Central memory CD8-positive, alpha-beta T cell (primary cell): ENCODE measurements around the gene PTPRM.

Experiments used
- ATAC-seq: fragments of 150-1000 bp; cut with Tn5 transposase; replicated peaks from 2 replicates; pipeline ENCODE4 v1.10.0; 2022; ENCODE audit warnings: mild to moderate bottlenecking, moderate FRiP score, moderate number of reproducible peaks; ENCODE audit not compliant: poor library complexity, severe bottlenecking; ENCODE audit errors: extremely low read depth
- DNase-seq, 2 donors: peaks; one replicate each; pipeline ENCODE4 v3.0.0; 2021; ENCODE audit warnings: low spot score in 2 of 2
- H3K27ac Mint-ChIP-seq: one replicate; pipeline ENCODE4 v1.8.0; 2022; ENCODE audit warnings: low read depth, mild to moderate bottlenecking, moderate library complexity, mixed read lengths
- H3K27me3 Mint-ChIP-seq: one replicate; pipeline ENCODE4 v1.8.0; 2022; ENCODE audit warnings: mixed read lengths
- H3K36me3 Mint-ChIP-seq: one replicate; pipeline ENCODE4 v1.8.0; 2022; ENCODE audit warnings: mild to moderate bottlenecking, moderate library complexity, mixed read lengths; ENCODE audit not compliant: insufficient read depth
- H3K4me1 Mint-ChIP-seq: one replicate; pipeline ENCODE4 v1.8.0; 2022; ENCODE audit warnings: mixed read lengths
- H3K4me3 Mint-ChIP-seq: one replicate; pipeline ENCODE4 v1.8.0; 2022; ENCODE audit warnings: mild to moderate bottlenecking, moderate library complexity, mixed read lengths
- H3K9me3 Mint-ChIP-seq: one replicate; pipeline ENCODE4 v1.8.0; 2022; ENCODE audit warnings: mixed read lengths

Gene PTPRM

DNA sequence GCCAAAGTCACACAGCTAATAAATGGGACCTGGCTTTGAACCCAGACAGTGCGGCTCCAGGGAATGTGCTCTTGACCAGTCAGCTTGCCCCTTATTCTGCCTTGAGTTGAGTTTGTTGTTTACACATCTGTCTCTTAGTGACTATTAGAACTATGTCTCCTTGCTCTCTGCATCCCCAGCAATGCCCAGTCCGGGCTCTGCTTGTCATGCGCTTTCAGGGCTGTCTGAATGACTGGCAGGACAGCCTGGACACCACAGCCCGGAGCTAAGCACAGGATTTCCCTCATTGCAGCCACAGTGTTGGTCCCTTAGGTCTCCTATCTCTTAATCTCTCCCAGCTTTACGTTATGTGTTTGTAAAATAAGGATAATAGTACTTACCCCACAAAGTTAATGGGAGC, 795.7 kb downstream of the PTPRM start:
- Mint-ChIP-seq H3K27ac (no peak overlapping the region), H3K4me3 (no peak overlapping the region), H3K9me3 (no peaks in the 10 kb centered on the region), H3K4me1 (peaks cover 6% of the 10 kb centered on the region), H3K27me3 (no peaks in the 10 kb centered on the region), H3K36me3 (peaks cover 8% of the 10 kb centered on the region)
- DNase-seq (no peak), ATAC-seq (no peak)

DNA sequence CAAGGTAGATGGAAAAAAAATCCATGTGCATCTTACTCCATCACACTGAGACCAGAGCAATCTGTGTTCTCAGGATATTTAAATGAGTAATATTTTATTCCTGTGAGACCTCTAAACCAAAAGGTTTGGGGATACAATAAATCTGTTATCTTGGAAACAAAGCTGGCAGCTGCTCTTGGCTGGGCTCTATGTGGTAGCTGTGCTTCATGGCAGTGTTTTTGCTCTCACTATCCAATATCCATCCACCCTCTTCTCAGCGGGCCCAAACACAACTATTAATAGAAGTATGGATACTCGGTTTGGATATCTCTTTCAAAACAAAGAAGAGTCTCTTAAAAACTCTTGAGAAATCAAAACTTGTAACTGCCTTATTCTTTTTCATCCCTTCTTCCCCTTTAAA, 797.3 kb downstream of the PTPRM start:
- H3K36me3 Mint-ChIP-seq, result peaks cover 6% of the 10 kb centered on the region
- H3K27ac Mint-ChIP-seq, result no peak overlapping the region
- H3K4me1 Mint-ChIP-seq, result peaks cover 6% of the 10 kb centered on the region
- no peaks in the 10 kb centered on the region for H3K27me3 Mint-ChIP-seq
- H3K4me3 Mint-ChIP-seq, result no peak overlapping the region
- DNase-seq, result no peak
- ATAC-seq, result no peak
- no peaks in the 10 kb centered on the region for H3K9me3 Mint-ChIP-seq

- Mint-ChIP-seq H3K27me3 (no peaks in the 10 kb centered on the region), H3K9me3 (no peaks in the 10 kb centered on the region), H3K36me3 (peaks cover 6% of the 10 kb centered on the region), H3K27ac (no peak overlapping the region), H3K4me3 (no peak overlapping the region), H3K4me1 (peaks cover 6% of the 10 kb centered on the region)
- ATAC-seq, result no peak
- no peak for DNase-seq
These were observed 797.9 kb downstream of the PTPRM start for GRCh38 chr18:8365006-8365405.

- H3K9me3 Mint-ChIP-seq, result no peaks in the 10 kb centered on the region
- H3K27me3 Mint-ChIP-seq, result no peaks in the 10 kb centered on the region
- H3K36me3 Mint-ChIP-seq, result peaks cover 6% of the 10 kb centered on the region
- ATAC-seq (no peak), DNase-seq (no peak)
- H3K4me1 Mint-ChIP-seq, result peaks cover 6% of the 10 kb centered on the region
- H3K27ac Mint-ChIP-seq, result no peak overlapping the region
- no peak overlapping the region for H3K4me3 Mint-ChIP-seq
These were observed 798.4 kb downstream of the PTPRM start for GRCh38 chr18:8365528-8365927.

DNA sequence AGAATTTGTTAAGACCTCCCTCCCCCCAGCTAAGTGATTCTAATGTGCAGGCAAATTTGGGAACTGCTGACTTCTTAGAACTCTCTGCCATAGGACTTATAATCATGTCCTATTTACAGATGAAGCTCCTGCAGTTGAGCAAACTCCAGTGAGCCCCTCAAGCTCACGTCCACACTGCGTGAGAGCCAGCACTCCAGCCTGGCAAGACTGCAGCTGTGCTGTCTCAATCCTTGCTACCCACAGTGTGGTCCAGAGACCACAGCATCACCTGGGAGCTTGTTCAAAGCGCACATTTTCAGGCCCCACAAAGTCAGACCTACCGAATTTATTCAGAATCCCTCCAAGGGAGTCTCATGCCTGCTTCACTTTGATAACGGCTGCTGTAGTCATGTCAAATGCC, 799.0 kb downstream of the PTPRM start:
- no peak overlapping the region for H3K4me3 Mint-ChIP-seq
- no peak for DNase-seq
- ATAC-seq, result no peak
- no peak overlapping the region for H3K27ac Mint-ChIP-seq
- peaks cover 8% of the 10 kb centered on the region for H3K36me3 Mint-ChIP-seq
- no peaks in the 10 kb centered on the region for H3K27me3 Mint-ChIP-seq
- H3K9me3 Mint-ChIP-seq, result no peaks in the 10 kb centered on the region
- peaks cover 6% of the 10 kb centered on the region for H3K4me1 Mint-ChIP-seq

DNA sequence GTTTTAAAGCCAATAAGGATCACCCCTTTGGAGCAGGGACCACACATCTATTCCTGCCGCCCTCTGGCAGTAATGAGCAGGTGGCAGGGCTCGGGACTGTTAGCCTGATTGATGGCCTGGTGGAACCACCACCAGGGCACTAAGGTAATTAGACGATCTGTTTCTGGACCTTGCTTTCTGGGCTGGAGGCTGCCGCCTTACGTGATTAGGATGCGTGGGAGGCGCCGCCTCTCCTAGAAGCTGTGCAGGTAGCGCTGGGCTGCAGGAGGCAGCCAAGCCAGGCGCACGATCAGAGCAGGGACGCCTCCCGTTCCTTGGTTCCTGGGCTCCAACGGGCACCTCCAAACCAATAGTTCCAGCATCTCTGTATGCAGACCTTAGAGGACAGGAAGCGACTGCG, 799.5 kb downstream of the PTPRM start:
- no peaks in the 10 kb centered on the region for H3K9me3 Mint-ChIP-seq
- no peaks in the 10 kb centered on the region for H3K27me3 Mint-ChIP-seq
- peak overlapping the region; percentile 61 for H3K4me3 Mint-ChIP-seq
- no peak for DNase-seq
- no peak overlapping the region for H3K27ac Mint-ChIP-seq
- H3K36me3 Mint-ChIP-seq, result peaks cover 8% of the 10 kb centered on the region
- peaks cover 6% of the 10 kb centered on the region for H3K4me1 Mint-ChIP-seq
- ATAC-seq, result no peak

DNA sequence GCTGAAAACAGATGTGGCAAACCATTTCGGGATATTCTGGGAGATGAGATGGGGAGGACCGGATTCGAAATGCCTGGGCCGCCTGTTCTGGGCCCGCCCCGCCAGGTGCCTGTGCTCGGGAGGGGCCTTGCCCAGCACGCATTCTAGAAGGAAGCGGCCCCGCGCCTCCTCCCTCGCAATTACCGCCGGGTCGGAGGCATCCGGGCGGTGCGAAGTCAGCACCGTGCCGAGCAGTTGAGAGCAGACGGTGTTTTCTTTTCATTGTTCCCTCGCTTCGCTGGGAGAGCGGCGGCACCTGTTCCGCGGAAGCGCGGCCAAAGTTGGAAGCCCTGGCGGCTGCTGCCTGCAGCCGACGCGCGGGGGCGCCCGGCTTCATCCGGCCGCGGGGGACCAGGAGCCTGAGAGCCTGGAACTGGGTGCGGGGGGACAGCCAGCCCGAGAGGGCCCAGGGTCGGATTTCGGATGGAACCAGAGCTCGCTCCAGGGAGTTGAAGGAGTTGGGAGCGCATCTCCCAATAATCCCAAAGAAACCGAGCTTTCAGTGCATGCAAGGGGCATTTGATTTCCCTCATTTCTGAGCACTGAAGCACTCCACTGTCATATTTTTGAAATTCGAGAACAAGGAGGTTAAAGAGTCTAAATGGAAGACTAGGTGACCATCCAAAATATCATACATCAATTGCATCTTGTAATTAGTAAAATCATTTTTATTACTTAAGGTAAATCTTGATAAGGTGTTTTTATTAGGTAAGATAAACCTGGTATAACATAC, 800.3 kb downstream of the PTPRM start:
- Mint-ChIP-seq H3K9me3 (no peaks in the 10 kb centered on the region), H3K27me3 (no peaks in the 10 kb centered on the region), H3K27ac (no peak overlapping the region), H3K36me3 (peaks cover 10% of the 10 kb centered on the region), H3K4me1 (peaks cover 6% of the 10 kb centered on the region), H3K4me3 (peak overlapping the region; percentile 61)
- ATAC-seq (peak; percentile 65), DNase-seq (no peak)

GRCh38 chr18:8368512-8369217, 801.5 kb downstream of the PTPRM start:
- Mint-ChIP-seq H3K4me3 (no peak overlapping the region), H3K27ac (no peak overlapping the region), H3K4me1 (peaks cover 6% of the 10 kb centered on the region), H3K27me3 (no peaks in the 10 kb centered on the region), H3K36me3 (peaks cover 11% of the 10 kb centered on the region), H3K9me3 (no peaks in the 10 kb centered on the region)
- no peak for ATAC-seq
- DNase-seq, result no peak

DNA sequence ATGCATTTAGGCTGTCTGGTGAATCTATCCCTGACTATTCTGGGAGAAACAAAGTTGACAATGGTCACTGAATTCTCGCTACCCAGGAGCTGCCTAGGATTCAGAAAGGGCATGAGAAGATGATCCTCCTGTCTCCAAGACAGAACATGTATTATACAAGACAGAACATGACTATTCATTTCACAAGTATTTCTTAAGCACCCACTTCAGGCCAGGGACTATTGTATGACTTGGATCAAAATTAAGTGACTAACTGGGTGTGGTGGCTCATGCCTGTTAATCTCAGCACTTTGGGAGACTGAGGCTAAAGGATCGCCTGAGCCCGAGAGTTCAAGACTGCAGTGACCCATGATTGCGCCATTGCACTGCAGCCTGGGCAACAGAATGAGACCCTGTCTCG, 806.4 kb downstream of the PTPRM start:
- DNase-seq (no peak), ATAC-seq (no peak)
- Mint-ChIP-seq H3K27ac (no peak overlapping the region), H3K9me3 (no peaks in the 10 kb centered on the region), H3K36me3 (peaks cover 10% of the 10 kb centered on the region), H3K4me1 (no peaks in the 10 kb centered on the region), H3K4me3 (no peak overlapping the region), H3K27me3 (no peaks in the 10 kb centered on the region)

- Mint-ChIP-seq H3K9me3 (no peaks in the 10 kb centered on the region), H3K4me1 (no peaks in the 10 kb centered on the region), H3K27ac (no peak overlapping the region), H3K27me3 (no peaks in the 10 kb centered on the region), H3K4me3 (no peak overlapping the region), H3K36me3 (peaks cover 15% of the 10 kb centered on the region)
- no peak for DNase-seq
- no peak for ATAC-seq
These were observed 807.6 kb downstream of the PTPRM start for GRCh38 chr18:8374676-8375075.

DNA sequence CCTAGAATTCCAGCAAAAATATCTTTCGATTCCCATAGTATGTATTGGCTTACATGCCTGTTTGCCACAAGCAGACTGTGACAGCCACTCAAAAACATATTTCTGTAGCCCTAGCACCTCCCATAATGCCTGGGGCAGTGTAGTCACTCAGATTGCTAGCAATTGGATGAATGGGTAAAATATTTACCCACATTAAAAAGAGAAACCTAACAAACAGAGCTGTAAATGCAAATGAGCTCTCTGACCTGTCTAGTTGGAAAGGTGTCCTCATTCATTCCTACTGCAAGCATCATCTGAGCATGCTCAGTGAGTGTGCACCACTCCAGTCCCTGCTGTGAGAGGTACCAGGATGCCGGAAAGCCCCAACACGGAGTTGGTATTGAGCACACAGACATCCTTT, 808.1 kb downstream of the PTPRM start:
- no peak for DNase-seq
- Mint-ChIP-seq H3K27ac (no peak overlapping the region), H3K27me3 (no peaks in the 10 kb centered on the region), H3K9me3 (no peaks in the 10 kb centered on the region), H3K4me1 (no peaks in the 10 kb centered on the region), H3K4me3 (no peak overlapping the region), H3K36me3 (peaks cover 15% of the 10 kb centered on the region)
- ATAC-seq, result no peak

- no peak for ATAC-seq
- Mint-ChIP-seq H3K4me1 (no peaks in the 10 kb centered on the region), H3K9me3 (no peaks in the 10 kb centered on the region), H3K4me3 (no peak overlapping the region), H3K27me3 (no peaks in the 10 kb centered on the region), H3K36me3 (peaks cover 15% of the 10 kb centered on the region), H3K27ac (no peak overlapping the region)
- no peak for DNase-seq
These were observed 809.0 kb downstream of the PTPRM start for GRCh38 chr18:8376113-8376512.

DNA sequence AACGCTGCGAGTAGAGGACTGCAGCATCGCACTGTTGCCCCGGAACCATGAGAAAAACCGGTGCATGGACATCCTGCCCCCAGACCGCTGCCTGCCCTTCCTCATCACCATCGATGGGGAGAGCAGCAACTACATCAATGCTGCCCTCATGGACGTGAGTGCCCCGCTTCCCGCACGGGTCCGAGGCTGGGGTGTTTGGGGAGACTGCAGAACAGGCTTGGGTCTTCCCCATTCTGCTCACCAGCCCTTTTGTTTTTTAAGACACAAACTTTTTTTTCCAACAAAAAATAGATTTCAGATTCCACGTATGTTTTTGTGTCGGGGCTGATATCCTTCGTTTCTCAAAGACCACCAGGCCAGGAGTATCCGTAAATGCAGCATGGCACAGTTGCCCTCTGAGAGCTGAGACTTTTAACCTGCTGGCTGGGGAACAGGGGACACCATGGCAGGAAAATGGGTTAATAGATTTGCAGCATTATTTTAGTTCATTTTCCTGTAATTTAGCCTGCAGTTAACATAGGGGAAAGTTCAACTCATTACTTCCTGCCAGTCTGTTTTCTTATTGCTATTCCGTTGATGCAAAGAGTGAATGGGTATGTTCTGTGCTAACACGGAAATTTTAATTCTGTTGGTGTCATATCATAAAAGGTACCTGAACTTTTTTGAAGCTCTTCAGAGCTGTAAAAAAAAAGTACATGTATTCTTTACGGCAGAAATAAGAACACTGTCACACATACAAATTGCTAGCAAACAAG, 812.2 kb downstream of the PTPRM start:
- no peak for DNase-seq
- no peak for ATAC-seq
- H3K4me3 Mint-ChIP-seq, result no peak overlapping the region
- H3K4me1 Mint-ChIP-seq, result no peaks in the 10 kb centered on the region
- peaks cover 11% of the 10 kb centered on the region for H3K36me3 Mint-ChIP-seq
- no peaks in the 10 kb centered on the region for H3K27me3 Mint-ChIP-seq
- H3K9me3 Mint-ChIP-seq, result no peaks in the 10 kb centered on the region
- H3K27ac Mint-ChIP-seq, result no peak overlapping the region
